ENCODE data around the gene ST3GAL3. TPM values are rescaled to one million over a fixed set of nuclear protein-coding genes. Genes with fewer than 3 reads are reported as not detected.

ST3GAL3 gene
- total RNA-seq, 1 donor from 2014 or later, result 34.3 TPM

DNA sequence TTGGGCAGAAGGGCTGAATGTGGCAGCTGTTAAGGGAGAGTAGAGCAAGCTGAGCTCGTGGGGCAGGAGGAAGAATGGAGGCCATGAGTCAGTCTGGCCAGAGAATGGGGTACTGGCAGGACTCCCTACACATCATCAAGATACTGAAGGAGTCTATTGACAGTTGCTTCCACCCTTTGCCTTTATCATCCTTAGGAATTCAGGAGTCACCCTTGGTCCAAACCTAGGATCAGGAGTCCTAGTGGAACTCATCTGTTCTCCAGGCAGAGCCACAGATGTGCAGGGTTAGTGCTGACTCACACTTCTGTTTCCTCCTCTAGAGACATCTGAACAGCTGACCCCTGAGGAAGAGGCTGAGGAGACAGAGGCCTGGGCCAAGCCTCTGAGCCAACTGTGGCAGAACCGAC, 18.7 kb upstream of the ST3GAL3 start:
- Histone ChIP-seq H3K4me3 (no peak overlapping the region), H3K9me3 (no peaks in the 10 kb centered on the region), H3K27me3 (no peaks in the 10 kb centered on the region), H3K36me3 (peaks cover 91 to 98% of the 10 kb centered on the region in 2 donors), H3K4me1 (no peaks in the 10 kb centered on the region), H3K27ac (no peak overlapping the region)
- intact Hi-C loops (cut with DNase I), result no loop called here
- no peak for DNase-seq (ENCODE audit: low spot score in 2 of 2)
- TF ChIP-seq, protein P1, sequence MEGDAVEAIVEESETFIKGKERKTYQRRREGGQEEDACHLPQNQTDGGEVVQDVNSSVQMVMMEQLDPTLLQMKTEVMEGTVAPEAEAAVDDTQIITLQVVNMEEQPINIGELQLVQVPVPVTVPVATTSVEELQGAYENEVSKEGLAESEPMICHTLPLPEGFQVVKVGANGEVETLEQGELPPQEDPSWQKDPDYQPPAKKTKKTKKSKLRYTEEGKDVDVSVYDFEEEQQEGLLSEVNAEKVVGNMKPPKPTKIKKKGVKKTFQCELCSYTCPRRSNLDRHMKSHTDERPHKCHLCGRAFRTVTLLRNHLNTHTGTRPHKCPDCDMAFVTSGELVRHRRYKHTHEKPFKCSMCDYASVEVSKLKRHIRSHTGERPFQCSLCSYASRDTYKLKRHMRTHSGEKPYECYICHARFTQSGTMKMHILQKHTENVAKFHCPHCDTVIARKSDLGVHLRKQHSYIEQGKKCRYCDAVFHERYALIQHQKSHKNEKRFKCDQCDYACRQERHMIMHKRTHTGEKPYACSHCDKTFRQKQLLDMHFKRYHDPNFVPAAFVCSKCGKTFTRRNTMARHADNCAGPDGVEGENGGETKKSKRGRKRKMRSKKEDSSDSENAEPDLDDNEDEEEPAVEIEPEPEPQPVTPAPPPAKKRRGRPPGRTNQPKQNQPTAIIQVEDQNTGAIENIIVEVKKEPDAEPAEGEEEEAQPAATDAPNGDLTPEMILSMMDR (IDR thresholded peaks at IDR 0.05), result no peak

DNA sequence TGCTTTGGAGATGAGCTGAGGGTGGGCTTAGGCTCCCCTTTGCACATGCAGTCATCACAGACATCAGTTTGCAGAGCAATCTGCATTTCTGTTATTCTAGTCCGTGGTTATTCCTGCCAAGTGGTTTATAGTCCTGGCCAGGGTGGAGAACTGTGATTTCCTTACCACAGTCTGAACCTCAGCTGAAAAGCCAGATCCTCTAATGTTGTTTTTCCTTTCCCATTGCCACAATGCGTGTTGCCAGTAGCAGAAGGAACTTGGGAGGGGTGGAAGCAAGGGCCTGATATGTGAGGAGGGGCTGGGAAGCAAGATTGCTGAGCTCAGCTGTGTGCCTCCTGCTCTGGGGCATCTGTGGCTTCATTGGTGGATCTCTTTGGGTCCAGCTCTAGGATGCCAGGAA, 18.0 kb upstream of the ST3GAL3 start:
- H3K9me3 ChIP-seq, result no peaks in the 10 kb centered on the region
- no peaks in the 10 kb centered on the region for H3K4me1 ChIP-seq
- H3K27ac ChIP-seq, result no peak overlapping the region
- intact Hi-C loops (cut with DNase I), result no loop called here
- H3K36me3 ChIP-seq, result peaks cover 91 to 98% of the 10 kb centered on the region in 2 donors
- H3K27me3 ChIP-seq, result no peaks in the 10 kb centered on the region
- TF ChIP-seq, protein P1 (IDR thresholded peaks at IDR 0.05), result no peak
- no peak overlapping the region for H3K4me3 ChIP-seq
- DNase-seq (ENCODE audit: low spot score in 2 of 2), result no peak

DNA sequence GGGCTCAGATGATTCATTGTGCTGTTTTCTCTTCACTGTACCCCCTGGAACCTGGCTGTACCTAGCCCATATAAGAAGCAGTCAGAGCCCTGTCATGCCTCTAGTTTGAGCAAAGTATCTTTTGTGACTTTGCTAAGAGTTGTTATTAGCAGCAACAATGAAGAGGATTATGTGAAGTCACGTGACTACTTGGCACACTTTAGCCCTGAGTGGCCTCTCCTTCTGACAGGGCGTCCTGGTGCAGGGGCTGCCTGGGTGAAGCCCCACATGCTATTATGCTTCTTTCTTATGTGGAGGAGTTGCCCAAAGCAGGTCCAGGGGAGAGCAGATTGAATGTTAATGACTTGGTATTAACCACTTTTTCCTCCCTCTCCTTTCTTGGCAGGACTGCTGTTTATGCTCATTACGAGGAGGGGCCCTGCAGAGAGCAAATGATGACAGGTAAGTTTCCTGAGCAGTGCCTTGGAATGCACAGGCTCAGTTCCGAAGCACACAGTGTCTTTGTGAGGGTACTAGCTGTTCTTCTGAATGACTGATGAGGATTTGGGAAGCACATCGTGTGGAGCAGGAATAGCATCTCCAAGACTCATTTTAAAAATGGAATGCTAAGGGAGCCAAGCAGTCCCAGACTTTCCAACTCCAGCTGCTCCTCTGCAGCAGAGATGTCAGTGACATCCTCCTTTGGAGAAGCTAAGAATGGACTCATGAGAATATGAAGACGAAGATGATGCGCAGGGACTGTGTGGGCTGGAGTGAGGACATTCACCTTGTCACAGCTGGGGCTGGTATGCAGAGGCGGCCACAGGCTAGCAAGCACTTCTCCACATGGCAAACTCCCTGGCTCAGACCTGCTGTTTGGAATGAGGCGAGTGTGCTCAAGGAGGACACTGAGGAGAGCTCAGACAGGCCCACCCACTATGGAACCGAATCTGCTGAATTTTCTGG, 15.2 kb upstream of the ST3GAL3 start:
- intact Hi-C loops (cut with DNase I), result no loop called here
- DNase-seq (ENCODE audit: low spot score in 2 of 2), result no peak
- peaks cover 96 to 100% of the 10 kb centered on the region in 2 donors for H3K36me3 ChIP-seq
- no peaks in the 10 kb centered on the region for H3K9me3 ChIP-seq
- TF ChIP-seq, protein P1 (IDR thresholded peaks at IDR 0.05), result no peak
- no peaks in the 10 kb centered on the region for H3K27me3 ChIP-seq
- H3K27ac ChIP-seq, result no peak overlapping the region
- no peaks in the 10 kb centered on the region for H3K4me1 ChIP-seq
- no peak overlapping the region for H3K4me3 ChIP-seq

DNA sequence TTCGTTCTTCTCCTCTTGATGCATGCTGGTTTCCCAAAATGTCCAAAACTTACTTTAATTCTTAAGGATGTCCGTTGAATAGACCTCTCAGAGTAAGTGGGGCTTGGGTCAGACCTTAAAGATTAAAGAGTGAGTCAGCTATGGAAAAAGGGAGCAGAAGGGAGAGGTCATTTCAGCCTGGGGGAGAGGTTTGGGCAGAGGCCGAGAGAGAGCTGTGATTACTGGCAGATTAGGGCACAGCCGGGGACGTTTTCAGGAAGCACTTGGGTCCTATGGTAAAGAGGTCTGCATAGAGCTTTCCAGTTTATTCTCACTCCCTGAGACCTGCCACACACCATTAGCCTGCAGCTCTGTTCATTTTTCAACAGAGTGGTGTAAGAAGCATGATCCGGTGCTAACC, 14.0 kb upstream of the ST3GAL3 start:
- Histone ChIP-seq H3K27ac (no peak overlapping the region), H3K36me3 (peaks cover 94 to 100% of the 10 kb centered on the region in 2 donors), H3K4me3 (no peak overlapping the region), H3K27me3 (no peaks in the 10 kb centered on the region), H3K9me3 (no peaks in the 10 kb centered on the region), H3K4me1 (no peaks in the 10 kb centered on the region)
- intact Hi-C loops (cut with DNase I), result no loop called here
- TF ChIP-seq, protein P1 (IDR thresholded peaks at IDR 0.05), result no peak
- no peak for DNase-seq (ENCODE audit: low spot score in 2 of 2)

DNA sequence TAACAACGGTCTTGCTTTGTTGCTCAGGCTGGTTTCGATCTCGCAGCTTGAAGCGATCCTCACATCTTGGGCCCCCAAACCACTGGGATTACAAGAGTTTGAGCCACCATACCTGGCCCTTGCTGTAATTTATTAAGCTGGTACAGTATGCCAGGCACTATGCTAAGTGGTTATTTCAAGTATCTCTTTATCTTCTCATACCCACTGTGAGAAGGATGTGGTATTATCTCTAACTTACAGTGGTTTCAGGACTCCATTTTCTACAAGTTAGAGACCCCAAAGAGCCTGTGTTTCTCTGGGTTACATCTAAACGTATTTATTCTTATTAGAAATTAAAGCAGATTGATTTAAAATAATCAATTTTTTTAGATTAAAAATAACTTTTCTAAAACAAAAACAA, 8.1 kb upstream of the ST3GAL3 start:
- H3K9me3 ChIP-seq, result no peaks in the 10 kb centered on the region
- no peak overlapping the region for H3K27ac ChIP-seq
- intact Hi-C loops (cut with DNase I), result no loop called here
- H3K4me3 ChIP-seq, result no peak overlapping the region
- TF ChIP-seq, protein P1 (IDR thresholded peaks at IDR 0.05), result no peak
- no peak for DNase-seq (ENCODE audit: low spot score in 2 of 2)
- no peaks in the 10 kb centered on the region for H3K27me3 ChIP-seq
- H3K4me1 ChIP-seq, result no peaks in the 10 kb centered on the region
- peaks cover 90 to 100% of the 10 kb centered on the region in 2 donors for H3K36me3 ChIP-seq

Measured in ascending aorta (tissue), 2 donors.